ENCODE data around the gene MECR.

DNA sequence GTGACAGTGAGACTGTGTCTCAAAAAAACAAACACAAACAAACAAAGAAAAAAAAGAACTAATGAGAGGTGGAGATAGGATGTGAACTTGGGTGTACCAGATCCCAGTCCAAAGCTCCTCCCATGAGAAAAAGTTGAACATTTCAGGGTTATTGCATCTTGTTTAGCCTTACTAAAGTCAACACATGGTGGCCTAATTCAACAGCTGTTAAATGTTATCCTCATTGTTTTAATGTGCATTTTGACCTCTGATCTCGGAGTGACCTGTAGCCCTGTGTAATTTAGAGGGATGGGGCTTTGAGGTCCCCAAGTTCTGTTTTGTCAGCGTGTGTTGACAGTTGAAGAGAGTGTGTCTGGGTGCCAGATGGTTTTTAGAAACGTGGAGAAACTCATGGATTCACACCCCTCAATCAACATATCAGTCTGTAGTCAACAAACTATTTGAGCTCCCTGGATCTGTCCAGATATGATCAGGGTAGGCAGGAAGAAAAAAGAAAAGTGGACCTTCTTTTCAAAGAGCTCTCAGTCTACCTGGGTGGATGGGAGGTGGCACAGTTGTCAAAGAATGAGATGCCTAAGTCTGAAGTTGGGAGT is 40.3 kb upstream of the MECR start:
- TF ChIP-seq, protein P1, sequence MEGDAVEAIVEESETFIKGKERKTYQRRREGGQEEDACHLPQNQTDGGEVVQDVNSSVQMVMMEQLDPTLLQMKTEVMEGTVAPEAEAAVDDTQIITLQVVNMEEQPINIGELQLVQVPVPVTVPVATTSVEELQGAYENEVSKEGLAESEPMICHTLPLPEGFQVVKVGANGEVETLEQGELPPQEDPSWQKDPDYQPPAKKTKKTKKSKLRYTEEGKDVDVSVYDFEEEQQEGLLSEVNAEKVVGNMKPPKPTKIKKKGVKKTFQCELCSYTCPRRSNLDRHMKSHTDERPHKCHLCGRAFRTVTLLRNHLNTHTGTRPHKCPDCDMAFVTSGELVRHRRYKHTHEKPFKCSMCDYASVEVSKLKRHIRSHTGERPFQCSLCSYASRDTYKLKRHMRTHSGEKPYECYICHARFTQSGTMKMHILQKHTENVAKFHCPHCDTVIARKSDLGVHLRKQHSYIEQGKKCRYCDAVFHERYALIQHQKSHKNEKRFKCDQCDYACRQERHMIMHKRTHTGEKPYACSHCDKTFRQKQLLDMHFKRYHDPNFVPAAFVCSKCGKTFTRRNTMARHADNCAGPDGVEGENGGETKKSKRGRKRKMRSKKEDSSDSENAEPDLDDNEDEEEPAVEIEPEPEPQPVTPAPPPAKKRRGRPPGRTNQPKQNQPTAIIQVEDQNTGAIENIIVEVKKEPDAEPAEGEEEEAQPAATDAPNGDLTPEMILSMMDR (conservative IDR thresholded peaks at IDR 0.05), result no peak
- no peak for TF ChIP-seq ZFX (IDR thresholded peaks at IDR 0.05)

All from C4-2B (cell line).